ENCODE measurements around the gene PCDHGC5. TPM values are rescaled to one million over a fixed set of nuclear protein-coding genes. Genes with fewer than 3 reads are reported as not detected.

PCDHGC5 gene
- total RNA-seq, 1 donor from 2014 or later: 7.7 TPM

GRCh38 chr5:141484641-141485311 is 4.1 kb upstream of the PCDHGC5 start, which contains the start of gene PCDHGC4:
PCDHGC4 (plus strand) TSS chr5:141485030; CDS start chr5:141485174, 144 bp downstream.
- Histone ChIP-seq H3K4me3 (ENCODE audit: insufficient read depth, low read depth, low read length) (peak within 1 kb of the TSS; percentile 49), H2AFZ (ENCODE audit: low read depth, low read length) (no peak within 1 kb of the TSS), H3K9me3 (ENCODE audit: insufficient read depth, low read depth, low read length) (no peaks in the 10 kb centered on the region), H3K27me3 (ENCODE audit: insufficient read depth, low read length) (no peaks in the 10 kb centered on the region), H3K4me2 (ENCODE audit: low read length) (peak within 1 kb of the TSS; percentile 83), H4K20me1 (ENCODE audit: insufficient read depth, low read length) (peaks cover 92% of the 10 kb centered on the region), H3K79me2 (ENCODE audit: insufficient read depth, low read length) (peaks cover 76% of the 10 kb centered on the region), H3K27ac (ENCODE audit: low read depth, low read length) (no peak within 1 kb of the TSS), H3K4me1 (ENCODE audit: insufficient read depth, low read length) (peaks cover 26% of the 10 kb centered on the region), H3K9ac (ENCODE audit: low read length) (peak within 1 kb of the TSS; percentile 23), H3K36me3 (ENCODE audit: insufficient read depth, low read length) (no peaks in the 10 kb centered on the region)
- peaks cover 39% of the 10 kb centered on the region for H3K36me3 Mint-ChIP-seq (ENCODE audit: low read depth, unreplicated experiment)
- DNase-seq (ENCODE audit: low read depth) (no peak), FAIRE-seq (no peak)
- peaks cover 41% of the 10 kb centered on the region for H3K4me1 Mint-ChIP-seq (ENCODE audit: low read depth, unreplicated experiment)
- peak within 1 kb of the TSS; percentile 75 for H3K4me3 Mint-ChIP-seq (ENCODE audit: unreplicated experiment)
- H3K27ac Mint-ChIP-seq (ENCODE audit: unreplicated experiment): no peak within 1 kb of the TSS
- no peaks in the 10 kb centered on the region for H3K9me3 Mint-ChIP-seq (ENCODE audit: unreplicated experiment)
- TF ChIP-seq, protein P1, sequence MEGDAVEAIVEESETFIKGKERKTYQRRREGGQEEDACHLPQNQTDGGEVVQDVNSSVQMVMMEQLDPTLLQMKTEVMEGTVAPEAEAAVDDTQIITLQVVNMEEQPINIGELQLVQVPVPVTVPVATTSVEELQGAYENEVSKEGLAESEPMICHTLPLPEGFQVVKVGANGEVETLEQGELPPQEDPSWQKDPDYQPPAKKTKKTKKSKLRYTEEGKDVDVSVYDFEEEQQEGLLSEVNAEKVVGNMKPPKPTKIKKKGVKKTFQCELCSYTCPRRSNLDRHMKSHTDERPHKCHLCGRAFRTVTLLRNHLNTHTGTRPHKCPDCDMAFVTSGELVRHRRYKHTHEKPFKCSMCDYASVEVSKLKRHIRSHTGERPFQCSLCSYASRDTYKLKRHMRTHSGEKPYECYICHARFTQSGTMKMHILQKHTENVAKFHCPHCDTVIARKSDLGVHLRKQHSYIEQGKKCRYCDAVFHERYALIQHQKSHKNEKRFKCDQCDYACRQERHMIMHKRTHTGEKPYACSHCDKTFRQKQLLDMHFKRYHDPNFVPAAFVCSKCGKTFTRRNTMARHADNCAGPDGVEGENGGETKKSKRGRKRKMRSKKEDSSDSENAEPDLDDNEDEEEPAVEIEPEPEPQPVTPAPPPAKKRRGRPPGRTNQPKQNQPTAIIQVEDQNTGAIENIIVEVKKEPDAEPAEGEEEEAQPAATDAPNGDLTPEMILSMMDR (IDR thresholded peaks at IDR 0.05; ENCODE audit: insufficient read depth, low read depth, low read length): no peak
- TF ChIP-seq EZH2 (IDR thresholded peaks at IDR 0.05; ENCODE audit: insufficient read depth, low read length): no peak
- H3K27me3 Mint-ChIP-seq (ENCODE audit: low read depth, unreplicated experiment): no peaks in the 10 kb centered on the region

DNA sequence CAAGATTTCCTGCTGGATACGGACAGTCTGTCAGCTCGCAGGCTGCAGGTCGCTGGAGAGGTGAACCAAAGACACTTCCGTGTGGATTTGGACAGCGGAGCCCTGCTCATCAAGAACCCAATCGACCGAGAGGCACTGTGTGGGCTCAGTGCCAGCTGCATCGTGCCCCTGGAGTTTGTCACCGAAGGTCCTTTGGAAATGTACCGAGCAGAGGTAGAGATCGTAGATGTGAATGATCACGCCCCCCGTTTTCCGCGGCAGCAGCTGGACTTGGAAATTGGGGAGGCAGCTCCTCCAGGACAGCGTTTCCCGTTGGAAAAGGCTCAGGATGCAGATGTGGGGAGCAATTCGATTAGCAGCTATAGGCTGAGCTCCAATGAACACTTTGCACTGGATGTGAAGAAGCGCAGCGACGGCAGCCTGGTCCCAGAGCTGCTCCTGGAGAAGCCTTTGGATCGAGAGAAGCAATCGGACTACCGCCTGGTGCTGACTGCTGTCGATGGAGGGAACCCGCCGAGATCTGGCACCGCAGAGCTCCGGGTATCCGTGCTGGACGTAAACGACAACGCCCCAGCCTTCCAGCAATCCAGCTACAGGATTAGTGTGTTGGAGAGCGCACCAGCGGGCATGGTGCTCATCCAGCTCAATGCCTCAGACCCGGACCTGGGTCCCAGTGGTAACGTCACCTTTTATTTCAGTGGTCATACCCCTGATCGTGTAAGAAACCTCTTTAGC is 3.4 kb upstream of the PCDHGC5 start:
- no peaks in the 10 kb centered on the region for H3K27me3 ChIP-seq (ENCODE audit: insufficient read depth, low read length)
- Mint-ChIP-seq H3K9me3 (ENCODE audit: unreplicated experiment) (no peaks in the 10 kb centered on the region), H3K4me1 (ENCODE audit: low read depth, unreplicated experiment) (peaks cover 40% of the 10 kb centered on the region), H3K4me3 (ENCODE audit: unreplicated experiment) (peak overlapping the region; percentile 75), H3K36me3 (ENCODE audit: low read depth, unreplicated experiment) (peaks cover 42% of the 10 kb centered on the region), H3K27ac (ENCODE audit: unreplicated experiment) (no peak overlapping the region), H3K27me3 (ENCODE audit: low read depth, unreplicated experiment) (no peaks in the 10 kb centered on the region)
- FAIRE-seq: no peak
- peaks cover 76% of the 10 kb centered on the region for H3K79me2 ChIP-seq (ENCODE audit: insufficient read depth, low read length)
- peaks cover 28% of the 10 kb centered on the region for H3K4me1 ChIP-seq (ENCODE audit: insufficient read depth, low read length)
- peaks cover 93% of the 10 kb centered on the region for H4K20me1 ChIP-seq (ENCODE audit: insufficient read depth, low read length)
- H3K9ac ChIP-seq (ENCODE audit: low read length): peak overlapping the region; percentile 23
- TF ChIP-seq EZH2 (IDR thresholded peaks at IDR 0.05; ENCODE audit: insufficient read depth, low read length): no peak
- TF ChIP-seq, protein P1 (IDR thresholded peaks at IDR 0.05; ENCODE audit: insufficient read depth, low read depth, low read length): no peak
- H3K9me3 ChIP-seq (ENCODE audit: insufficient read depth, low read depth, low read length): no peaks in the 10 kb centered on the region
- DNase-seq (ENCODE audit: low read depth): no peak
- no peak overlapping the region for H3K27ac ChIP-seq (ENCODE audit: low read depth, low read length)
- no peaks in the 10 kb centered on the region for H3K36me3 ChIP-seq (ENCODE audit: insufficient read depth, low read length)
- peak overlapping the region; percentile 83 for H3K4me2 ChIP-seq (ENCODE audit: low read length)
- H2AFZ ChIP-seq (ENCODE audit: low read depth, low read length): no peak overlapping the region
- peak overlapping the region; percentile 49 for H3K4me3 ChIP-seq (ENCODE audit: insufficient read depth, low read depth, low read length)
